Neural cell (in vitro differentiated cells): ENCODE measurements around the gene SNRNP25.
"Not testable (repeated sequence)": the region's sequence is repeated elsewhere in the genome, so short reads cannot be mapped to it uniquely, and the experiment has no call there.

ENCODE experiments used
- CTCF ChIP-seq: fragments of 450-650 bp; IDR thresholded peaks from 2 replicates; pipeline ENCODE4 v1.5.1; 2014; ENCODE audit warnings: antibody characterized with exemption, mild to moderate bottlenecking, moderate library complexity; ENCODE audit not compliant: poor library complexity, severe bottlenecking
- EP300 ChIP-seq: fragments of 450-650 bp; conservative IDR thresholded peaks from 2 replicates; pipeline ENCODE4 v1.6.1; 2014; ENCODE audit warnings: antibody characterized with exemption, mild to moderate bottlenecking, moderate library complexity; ENCODE audit not compliant: poor library complexity, severe bottlenecking
- EZH2 ChIP-seq: fragments of 200-600, 300-800 bp; shearing (Covaris generic), sonication (generic); IDR thresholded peaks from 2 replicates; pipeline ENCODE4 v1.6.1; 2014; ENCODE audit warnings: antibody characterized with exemption, low read length, borderline replicate concordance, mild to moderate bottlenecking; ENCODE audit not compliant: insufficient read depth, poor library complexity, severe bottlenecking
- MXI1 ChIP-seq: fragments of 450-650 bp; conservative IDR thresholded peaks from 2 replicates; pipeline ENCODE4 v1.6.1; 2014; ENCODE audit warnings: antibody characterized with exemption, mild to moderate bottlenecking; ENCODE audit not compliant: poor library complexity, severe bottlenecking
- POLR2AphosphoS5 ChIP-seq: IDR thresholded peaks from 2 replicates; pipeline ENCODE4 v1.6.1; 2012
- RAD21 ChIP-seq: fragments of 450-650 bp; conservative IDR thresholded peaks from 2 replicates; pipeline ENCODE4 v1.6.1; 2014; ENCODE audit warnings: antibody characterized with exemption, mild to moderate bottlenecking, moderate library complexity
- REST ChIP-seq: IDR thresholded peaks from 2 replicates; pipeline ENCODE4 v1.6.1; 2012; ENCODE audit warnings: borderline replicate concordance
- SMC3 ChIP-seq: fragments of 450-650 bp; conservative IDR thresholded peaks from 2 replicates; pipeline ENCODE4 v1.6.1; 2014; ENCODE audit warnings: antibody characterized with exemption, mild to moderate bottlenecking, moderate library complexity; ENCODE audit not compliant: poor library complexity
- TAF1 ChIP-seq: IDR thresholded peaks from 2 replicates; pipeline ENCODE4 v1.6.1; 2012; ENCODE audit warnings: low read depth

- not testable (repeated sequence) for TF ChIP-seq CTCF, EZH2, POLR2AphosphoS5, TAF1, SMC3, REST, RAD21, EP300, MXI1
Measured at GRCh38 chr16:33154-33876, 20.3 kb upstream of the SNRNP25 start.
